Glomerular visceral epithelial cell (primary cell): Measurements from ENCODE around the gene E2F3.

Experiments used
- DNase-seq: peaks from one replicate; pipeline ENCODE4 v3.0.0-alpha.2; 2016; ENCODE audit errors: extremely low spot score

E2F3 gene

GRCh38 chr6:20401205-20402091, at the start of gene E2F3:
Gene E2F3 (plus strand): TSS chr6:20401879. CDS start chr6:20402233, 354 bp downstream.
- peak; percentile 100 for DNase-seq

GRCh38 chr6:20352346-20352745, 49.3 kb upstream of the E2F3 start:
- DNase-seq = no peak

GRCh38 chr6:20353134-20353533, 48.5 kb upstream of the E2F3 start:
- no peak for DNase-seq

GRCh38 chr6:20354366-20354765, 47.3 kb upstream of the E2F3 start:
- no peak for DNase-seq

GRCh38 chr6:20360471-20361119, 41.1 kb upstream of the E2F3 start:
- no peak for DNase-seq

GRCh38 chr6:20362623-20363022, 39.1 kb upstream of the E2F3 start:
- DNase-seq = no peak

- DNase-seq = no peak
Measured at GRCh38 chr6:20364327-20364726, 37.4 kb upstream of the E2F3 start.

- no peak for DNase-seq
Measured at GRCh38 chr6:20365456-20365855, 36.2 kb upstream of the E2F3 start.

- no peak for DNase-seq
Measured at GRCh38 chr6:20366082-20366830, 35.4 kb upstream of the E2F3 start.

- no peak for DNase-seq
Measured at GRCh38 chr6:20367743-20368485, 33.8 kb upstream of the E2F3 start.

- peak; percentile 17 for DNase-seq
Measured at GRCh38 chr6:20370393-20370792, 31.3 kb upstream of the E2F3 start.

- no peak for DNase-seq
Measured at GRCh38 chr6:20370801-20371200, 30.9 kb upstream of the E2F3 start.

GRCh38 chr6:20375436-20375835, 26.2 kb upstream of the E2F3 start:
- no peak for DNase-seq

GRCh38 chr6:20377623-20378265, 23.9 kb upstream of the E2F3 start:
- peak; percentile 59 for DNase-seq

GRCh38 chr6:20379231-20379630, 22.4 kb upstream of the E2F3 start:
- DNase-seq = peak; percentile 8

GRCh38 chr6:20386218-20386617, 15.5 kb upstream of the E2F3 start:
- no peak for DNase-seq

- DNase-seq = no peak
Measured at GRCh38 chr6:20389066-20389465, 12.6 kb upstream of the E2F3 start.

GRCh38 chr6:20393297-20393696, 8.4 kb upstream of the E2F3 start:
- no peak for DNase-seq

- DNase-seq = no peak
Measured at GRCh38 chr6:20399518-20399917, 2.2 kb upstream of the E2F3 start.

- peak; percentile 39 for DNase-seq
Measured at GRCh38 chr6:20400456-20401204, 1.0 kb upstream of the E2F3 start.

- DNase-seq = no peak
Measured at GRCh38 chr6:20402092-20402341, 338 bp downstream of the E2F3 start.
